Tibial artery (tissue), 4 donors: Measurements from ENCODE around the gene BCKDK.

Experiments
- DNase-seq, 2 donors: peaks; one replicate each; pipeline ENCODE4 v3.0.0-alpha.2; 2019
- H3K27ac ChIP-seq, 2 donors: fragments of 200-600 bp; sonication (generic) in 1 of 2; 1 replicate in 1 of 2; 2 replicates in 1 of 2; pipeline ENCODE4 v1.5.1; 2018 to 2019; ENCODE audit warnings: mild to moderate bottlenecking in 1 of 2
- H3K27me3 ChIP-seq, 2 donors: fragments of 200-600 bp; sonication (generic) in 1 of 2; one replicate each; pipeline versions ENCODE4 v1.5.1 to v1.6.0; 2016 to 2019
- H3K36me3 ChIP-seq, 3 donors: fragments of 200-600 bp; sonication (generic) in 2 of 3; one replicate each; pipeline ENCODE4 v1.5.1; 2016 to 2019; ENCODE audit warnings: mild to moderate bottlenecking in 2 of 3
- H3K4me1 ChIP-seq, 4 donors: fragments of 200-600 bp; sonication (generic) in 2 of 4; 1 replicate in 3 of 4; 2 replicates in 1 of 4; pipeline ENCODE4 v1.5.1; 2016 to 2019
- H3K4me3 ChIP-seq, 2 donors: fragments of 200-600 bp; sonication (generic) in 1 of 2; 1 replicate in 1 of 2; 2 replicates in 1 of 2; pipeline ENCODE4 v1.5.1; 2018 to 2019; ENCODE audit warnings: mild to moderate bottlenecking in 2 of 2
- H3K9me3 ChIP-seq, 3 donors: fragments of 200-600 bp; sonication (generic) in 1 of 3; one replicate each; pipeline ENCODE4 v1.5.1; 2016 to 2019
- CTCF ChIP-seq, 2 experiments: fragments of 200-600 bp in 1 of 2; fragments of 450-650 bp in 1 of 2; IDR thresholded peaks; one replicate each; pipeline ENCODE4 v1.5.1; 2017 to 2019; ENCODE audit warnings: antibody characterized with exemption in 2 of 2, mild to moderate bottlenecking in 1 of 2, moderate library complexity in 1 of 2
- intact Hi-C: fragments of 100-400 bp; cut with DNase I; formaldehyde crosslinking; loops from one replicate; pipeline ENCODE4 v1.15.0; 2023; ENCODE audit warnings: low total_unique reads

Gene BCKDK

GRCh38 chr16:31081428-31082351, 26.5 kb upstream of the BCKDK start:
- intact Hi-C loops, result no loop called here
- TF ChIP-seq CTCF (IDR thresholded peaks at IDR 0.05), result no peak
- Histone ChIP-seq H3K27ac (no peak overlapping the region), H3K9me3 (no peaks in the 10 kb centered on the region), H3K27me3 (no peaks in the 10 kb centered on the region), H3K4me1 (peaks cover 0 to 12% (median 7%) of the 10 kb centered on the region in 4 donors), H3K4me3 (no peak overlapping the region), H3K36me3 (peaks cover 43 to 99% (median 91%) of the 10 kb centered on the region in 3 donors)
- DNase-seq, result no peak

- Histone ChIP-seq H3K4me3 (no peak overlapping the region), H3K4me1 (peaks cover 0 to 12% (median 7%) of the 10 kb centered on the region in 4 donors), H3K36me3 (peaks cover 36 to 99% (median 91%) of the 10 kb centered on the region in 3 donors), H3K9me3 (no peaks in the 10 kb centered on the region), H3K27me3 (no peaks in the 10 kb centered on the region), H3K27ac (no peak overlapping the region)
- no peak for DNase-seq
- intact Hi-C loops, result no loop called here
- TF ChIP-seq CTCF (IDR thresholded peaks at IDR 0.05), result no peak
Observed at GRCh38 chr16:31082368-31083045, 25.7 kb upstream of the BCKDK start.

GRCh38 chr16:31083081-31083480, 25.1 kb upstream of the BCKDK start:
- intact Hi-C loops, result no loop called here
- no peak for DNase-seq

GRCh38 chr16:31083556-31083955, 24.6 kb upstream of the BCKDK start:
- no peak for TF ChIP-seq CTCF (IDR thresholded peaks at IDR 0.05)
- no peak overlapping the region for H3K27ac ChIP-seq
- no peak for DNase-seq
- intact Hi-C loops, result no loop called here
- H3K4me3 ChIP-seq, result no peak overlapping the region
- peaks cover 27 to 99% (median 86%) of the 10 kb centered on the region in 3 donors for H3K36me3 ChIP-seq
- peaks cover 0 to 12% (median 7%) of the 10 kb centered on the region in 4 donors for H3K4me1 ChIP-seq
- H3K27me3 ChIP-seq, result no peaks in the 10 kb centered on the region
- H3K9me3 ChIP-seq, result no peaks in the 10 kb centered on the region

More at GRCh38 chr16:31083081-31083480, 25.1 kb upstream of the BCKDK start:
- peaks cover 0 to 12% (median 7%) of the 10 kb centered on the region in 4 donors for H3K4me1 ChIP-seq
- no peaks in the 10 kb centered on the region for H3K9me3 ChIP-seq
- H3K36me3 ChIP-seq, result peaks cover 31 to 99% (median 91%) of the 10 kb centered on the region in 3 donors
- H3K27me3 ChIP-seq, result no peaks in the 10 kb centered on the region
- H3K4me3 ChIP-seq, result no peak overlapping the region
- no peak for TF ChIP-seq CTCF (IDR thresholded peaks at IDR 0.05)
- no peak overlapping the region for H3K27ac ChIP-seq

- Histone ChIP-seq H3K27me3 (no peaks in the 10 kb centered on the region), H3K27ac (no peak overlapping the region), H3K4me1 (peaks cover 0 to 12% (median 7%) of the 10 kb centered on the region in 4 donors), H3K36me3 (peaks cover 22 to 98% (median 82%) of the 10 kb centered on the region in 3 donors), H3K9me3 (no peaks in the 10 kb centered on the region), H3K4me3 (no peak overlapping the region)
- TF ChIP-seq CTCF (IDR thresholded peaks at IDR 0.05), result no peak
- intact Hi-C loops, result no loop called here
- no peak for DNase-seq
Observed at GRCh38 chr16:31083981-31084380, 24.2 kb upstream of the BCKDK start.
